ENCODE measurements around the gene ABCG1.

GRCh38 chr21:42174173-42174572 lies 44.8 kb upstream of the ABCG1 start:
- TF ChIP-seq, protein P1, sequence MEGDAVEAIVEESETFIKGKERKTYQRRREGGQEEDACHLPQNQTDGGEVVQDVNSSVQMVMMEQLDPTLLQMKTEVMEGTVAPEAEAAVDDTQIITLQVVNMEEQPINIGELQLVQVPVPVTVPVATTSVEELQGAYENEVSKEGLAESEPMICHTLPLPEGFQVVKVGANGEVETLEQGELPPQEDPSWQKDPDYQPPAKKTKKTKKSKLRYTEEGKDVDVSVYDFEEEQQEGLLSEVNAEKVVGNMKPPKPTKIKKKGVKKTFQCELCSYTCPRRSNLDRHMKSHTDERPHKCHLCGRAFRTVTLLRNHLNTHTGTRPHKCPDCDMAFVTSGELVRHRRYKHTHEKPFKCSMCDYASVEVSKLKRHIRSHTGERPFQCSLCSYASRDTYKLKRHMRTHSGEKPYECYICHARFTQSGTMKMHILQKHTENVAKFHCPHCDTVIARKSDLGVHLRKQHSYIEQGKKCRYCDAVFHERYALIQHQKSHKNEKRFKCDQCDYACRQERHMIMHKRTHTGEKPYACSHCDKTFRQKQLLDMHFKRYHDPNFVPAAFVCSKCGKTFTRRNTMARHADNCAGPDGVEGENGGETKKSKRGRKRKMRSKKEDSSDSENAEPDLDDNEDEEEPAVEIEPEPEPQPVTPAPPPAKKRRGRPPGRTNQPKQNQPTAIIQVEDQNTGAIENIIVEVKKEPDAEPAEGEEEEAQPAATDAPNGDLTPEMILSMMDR (IDR thresholded peaks at IDR 0.05; ENCODE audit: insufficient read depth, low read depth, low read length), result no peak
- no peak for TF ChIP-seq EZH2 (IDR thresholded peaks at IDR 0.05; ENCODE audit: insufficient read depth, low read length)

Data from astrocyte (in vitro differentiated cells and primary cell).